H1 (cell line): ENCODE measurements around the gene ZNF316.

Experiments
- EP300 ChIP-seq, 2 experiments: IDR thresholded peaks; 1 replicate in 1 of 2; 2 replicates in 1 of 2; pipeline ENCODE4 v1.6.1; 2011 to 2012; ENCODE audit warnings: low read depth in 2 of 2, low read length in 2 of 2, mild to moderate bottlenecking in 2 of 2, borderline replicate concordance in 1 of 2, inconsistent platforms in 1 of 2, moderate library complexity in 1 of 2
- JUN ChIP-seq: IDR thresholded peaks from 2 replicates; pipeline ENCODE4 v1.6.1; 2011; ENCODE audit warnings: low read depth, mild to moderate bottlenecking, improper control_type of control experiment, low read length
- POLR2A ChIP-seq, 2 experiments: IDR thresholded peaks; 1 replicate in 1 of 2; 2 replicates in 1 of 2; pipeline ENCODE4 v1.6.1; 2011; ENCODE audit warnings: low read depth in 2 of 2, low read length in 2 of 2, mild to moderate bottlenecking in 2 of 2; ENCODE audit errors: control extremely low read depth in 1 of 2
- RBBP5 ChIP-seq: IDR thresholded peaks from 2 replicates; pipeline ENCODE4 v1.7.1; 2012; ENCODE audit warnings: low read depth, mild to moderate bottlenecking, inconsistent platforms, low read length, moderate library complexity, borderline replicate concordance
- SIRT6 ChIP-seq: IDR thresholded peaks from one replicate; pipeline ENCODE4 v1.7.1; 2012; ENCODE audit warnings: low read length, inconsistent platforms
- TBP ChIP-seq: IDR thresholded peaks from 2 replicates; pipeline ENCODE4 v1.6.1; 2011; ENCODE audit warnings: low read depth, low read length, improper control_type of control experiment
- TEAD4 ChIP-seq: IDR thresholded peaks from 2 replicates; pipeline ENCODE4 v1.6.1; 2012; ENCODE audit warnings: low read depth, low read length, inconsistent platforms, mixed read lengths
- ZNF274 ChIP-seq: IDR thresholded peaks from 2 replicates; pipeline ENCODE4 v1.7.0; 2012; ENCODE audit warnings: low read length, borderline replicate concordance; ENCODE audit errors: extremely low read depth
- TF ChIP-seq, protein P1 (sequence below), 3 experiments: IDR thresholded peaks; 1 replicate in 2 of 3; 2 replicates in 1 of 3; pipeline versions ENCODE4 v1.5.1 to v1.6.1; 2011; ENCODE audit warnings: low read length in 3 of 3, mild to moderate bottlenecking in 3 of 3, inconsistent platforms in 2 of 3, low read depth in 1 of 3, moderate library complexity in 1 of 3; ENCODE audit not compliant: insufficient read depth in 1 of 3; ENCODE audit errors: control extremely low read depth in 1 of 3

DNA sequence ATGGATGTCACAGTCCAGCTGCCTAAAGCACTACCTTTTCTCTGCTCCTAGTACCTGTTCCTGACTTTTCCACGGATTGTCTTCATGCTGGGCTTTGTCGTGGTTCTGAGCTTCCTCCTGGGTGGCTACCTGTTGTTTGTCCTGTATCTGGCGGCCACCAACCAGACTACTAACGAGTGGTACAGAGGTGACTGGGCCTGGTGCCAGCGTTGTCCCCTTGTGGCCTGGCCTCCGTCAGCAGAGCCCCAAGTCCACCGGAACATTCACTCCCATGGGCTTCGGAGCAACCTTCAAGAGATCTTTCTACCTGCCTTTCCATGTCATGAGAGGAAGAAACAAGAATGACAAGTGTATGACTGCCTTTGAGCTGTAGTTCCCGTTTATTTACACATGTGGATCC, 48.6 kb upstream of the ZNF316 start:
- TF ChIP-seq, protein P1, sequence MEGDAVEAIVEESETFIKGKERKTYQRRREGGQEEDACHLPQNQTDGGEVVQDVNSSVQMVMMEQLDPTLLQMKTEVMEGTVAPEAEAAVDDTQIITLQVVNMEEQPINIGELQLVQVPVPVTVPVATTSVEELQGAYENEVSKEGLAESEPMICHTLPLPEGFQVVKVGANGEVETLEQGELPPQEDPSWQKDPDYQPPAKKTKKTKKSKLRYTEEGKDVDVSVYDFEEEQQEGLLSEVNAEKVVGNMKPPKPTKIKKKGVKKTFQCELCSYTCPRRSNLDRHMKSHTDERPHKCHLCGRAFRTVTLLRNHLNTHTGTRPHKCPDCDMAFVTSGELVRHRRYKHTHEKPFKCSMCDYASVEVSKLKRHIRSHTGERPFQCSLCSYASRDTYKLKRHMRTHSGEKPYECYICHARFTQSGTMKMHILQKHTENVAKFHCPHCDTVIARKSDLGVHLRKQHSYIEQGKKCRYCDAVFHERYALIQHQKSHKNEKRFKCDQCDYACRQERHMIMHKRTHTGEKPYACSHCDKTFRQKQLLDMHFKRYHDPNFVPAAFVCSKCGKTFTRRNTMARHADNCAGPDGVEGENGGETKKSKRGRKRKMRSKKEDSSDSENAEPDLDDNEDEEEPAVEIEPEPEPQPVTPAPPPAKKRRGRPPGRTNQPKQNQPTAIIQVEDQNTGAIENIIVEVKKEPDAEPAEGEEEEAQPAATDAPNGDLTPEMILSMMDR (IDR thresholded peaks at IDR 0.05; ENCODE audit: control extremely low read depth in 1 of 3, insufficient read depth in 1 of 3, low read depth in 1 of 3, low read length in 3 of 3), result no peak
- TF ChIP-seq SIRT6 (no peak), ZNF274 (no peak), JUN (no peak), EP300 (IDR thresholded peaks at IDR 0.05; ENCODE audit: borderline replicate concordance in 1 of 2, low read depth in 2 of 2, low read length in 2 of 2) (no peak), RBBP5 (no peak), POLR2A (IDR thresholded peaks at IDR 0.05; ENCODE audit: control extremely low read depth in 1 of 2, low read depth in 2 of 2, low read length in 2 of 2) (no peak), TEAD4 (no peak), TBP (no peak)
